ENCODE data around the gene RALGPS1.

GRCh38 chr9:127126971-127127370 is 212.4 kb downstream of the RALGPS1 start:
- TF ChIP-seq CTCF (IDR thresholded peaks at IDR 0.05; ENCODE audit: insufficient read depth, low read length) (no peak), REST (IDR thresholded peaks at IDR 0.05; ENCODE audit: insufficient replicate concordance, low read depth) (no peak), POLR2AphosphoS5 (IDR thresholded peaks at IDR 0.05; ENCODE audit: low read depth) (no peak)
